Measurements from ENCODE around the gene PLXNA4. TPM values are rescaled to one million over a fixed set of nuclear protein-coding genes. Genes with fewer than 3 reads are reported as not detected.

The PLXNA4 gene
- total RNA-seq, 2 donors from 2014 or later: 24.0 to 42.7 TPM

DNA sequence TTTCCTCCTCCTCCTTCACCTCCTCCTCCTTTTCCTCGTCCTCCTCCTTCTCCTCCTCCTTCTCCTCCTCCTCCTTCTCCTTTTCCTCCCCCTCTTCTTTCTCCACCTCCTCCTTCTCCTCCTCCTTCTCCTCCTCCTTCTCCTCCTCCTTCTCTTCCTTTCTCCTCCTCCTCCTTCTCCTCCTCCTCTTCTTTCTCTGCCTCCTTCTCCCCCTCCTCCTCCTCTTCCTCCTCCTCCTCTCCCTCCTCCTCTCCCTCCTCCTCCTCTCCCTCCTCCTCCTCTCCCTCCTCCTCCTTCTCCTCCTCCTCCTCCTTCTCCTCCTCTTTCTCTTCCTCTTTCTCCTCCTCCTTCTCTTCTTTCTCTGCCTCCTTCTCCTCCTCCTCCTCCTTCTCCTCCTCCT is 13.6 kb downstream of the PLXNA4 start:
- WGBS, 2 experiments (ENCODE audit: insufficient coverage in 1 of 2, insufficient read length in 1 of 2): 89% methylated on average over 1 of the region's 1 CpG; no CpG with 5 or more reads in 1 of the 2 experiments
- Mint-ChIP-seq H3K27ac (no peak overlapping the region), H3K27me3 (ENCODE audit: insufficient read depth) (peaks cover 54% of the 10 kb centered on the region), H3K9me3 (no peaks in the 10 kb centered on the region), H3K36me3 (ENCODE audit: low read depth) (peaks cover 6% of the 10 kb centered on the region), H3K4me3 (no peak overlapping the region), H3K4me1 (peaks cover 41% of the 10 kb centered on the region)
- peaks cover 12% of the 10 kb centered on the region for H3K4me1 ChIP-seq (ENCODE audit: control insufficient read depth, insufficient read depth, low read length)
- H3K27me3 ChIP-seq (ENCODE audit: control insufficient read depth, insufficient read depth, low read length, poor library complexity, severe bottlenecking): peaks cover 33% of the 10 kb centered on the region
- no peak for TF ChIP-seq CTCF (conservative IDR thresholded peaks at IDR 0.05)
- H3K4me3 ChIP-seq (ENCODE audit: low read length): no peak overlapping the region
- DNase-seq: no peak
- no peaks in the 10 kb centered on the region for H3K9me3 ChIP-seq (ENCODE audit: control insufficient read depth, low read length)
- H3K27ac ChIP-seq (ENCODE audit: low read depth, low read length): no peak overlapping the region
- peaks cover 7% of the 10 kb centered on the region for H3K36me3 ChIP-seq (ENCODE audit: control insufficient read depth, insufficient read depth, low read length)
- no peak overlapping the region for H3K9ac ChIP-seq (ENCODE audit: extremely low read depth, low read length, poor library complexity, severe bottlenecking)

- no peaks in the 10 kb centered on the region for H3K9me3 ChIP-seq (ENCODE audit: control insufficient read depth, low read length)
- peaks cover 12% of the 10 kb centered on the region for H3K4me1 ChIP-seq (ENCODE audit: control insufficient read depth, insufficient read depth, low read length)
- H3K36me3 ChIP-seq (ENCODE audit: control insufficient read depth, insufficient read depth, low read length): peaks cover 8% of the 10 kb centered on the region
- Mint-ChIP-seq H3K4me1 (peaks cover 41% of the 10 kb centered on the region), H3K27me3 (ENCODE audit: insufficient read depth) (peaks cover 51% of the 10 kb centered on the region), H3K9me3 (no peaks in the 10 kb centered on the region), H3K4me3 (no peak overlapping the region), H3K27ac (no peak overlapping the region), H3K36me3 (ENCODE audit: low read depth) (peaks cover 8% of the 10 kb centered on the region)
- no peak overlapping the region for H3K9ac ChIP-seq (ENCODE audit: extremely low read depth, low read length, poor library complexity, severe bottlenecking)
- peaks cover 33% of the 10 kb centered on the region for H3K27me3 ChIP-seq (ENCODE audit: control insufficient read depth, insufficient read depth, low read length, poor library complexity, severe bottlenecking)
- 83 to 86% methylated on average over 2 of the region's 2 CpGs for WGBS, 2 experiments (ENCODE audit: insufficient coverage in 1 of 2, insufficient read length in 1 of 2)
- no peak for TF ChIP-seq CTCF (conservative IDR thresholded peaks at IDR 0.05)
- H3K27ac ChIP-seq (ENCODE audit: low read depth, low read length): no peak overlapping the region
- no peak overlapping the region for H3K4me3 ChIP-seq (ENCODE audit: low read length)
- DNase-seq: no peak
Measured at GRCh38 chr7:132561763-132562162, 14.5 kb downstream of the PLXNA4 start.

DNA sequence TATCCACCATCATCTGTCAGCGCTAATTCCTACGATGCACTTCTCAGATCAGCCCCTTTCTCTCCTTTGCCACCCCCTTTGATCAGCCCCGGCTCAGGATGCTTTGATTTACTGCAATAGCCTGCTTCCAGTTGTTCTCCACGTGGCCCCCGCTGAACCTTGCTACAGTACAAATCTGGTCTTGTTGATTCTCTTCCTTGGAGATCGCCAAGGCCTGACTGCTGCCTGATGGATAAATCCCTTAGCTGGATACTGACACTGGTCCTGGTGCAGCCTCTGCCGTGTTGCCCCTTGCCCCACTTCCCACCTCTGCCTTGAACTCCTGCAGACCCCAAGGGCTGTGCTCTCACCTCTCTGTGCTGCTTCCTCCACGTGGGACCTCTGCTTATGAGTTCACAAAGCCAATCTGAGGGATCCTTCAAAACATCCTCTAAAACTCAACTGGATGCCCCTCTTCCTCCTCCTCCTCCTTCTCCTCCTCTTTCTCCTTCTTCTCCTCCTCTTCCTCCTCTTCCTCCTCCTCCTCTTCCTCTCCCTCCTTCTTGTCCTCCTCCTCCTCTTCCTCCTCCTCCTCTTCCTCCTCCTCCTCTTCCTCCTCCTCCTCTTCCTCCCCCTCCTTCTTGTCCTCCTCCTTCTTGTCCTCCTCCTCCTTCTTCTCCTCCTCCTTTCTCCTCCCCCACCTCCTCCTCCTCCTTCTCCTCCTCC is 15.3 kb downstream of the PLXNA4 start:
- Mint-ChIP-seq H3K9me3 (no peaks in the 10 kb centered on the region), H3K27me3 (ENCODE audit: insufficient read depth) (peaks cover 46% of the 10 kb centered on the region), H3K4me1 (peaks cover 36% of the 10 kb centered on the region), H3K27ac (no peak overlapping the region), H3K4me3 (no peak overlapping the region), H3K36me3 (ENCODE audit: low read depth) (peaks cover 8% of the 10 kb centered on the region)
- peaks cover 12% of the 10 kb centered on the region for H3K4me1 ChIP-seq (ENCODE audit: control insufficient read depth, insufficient read depth, low read length)
- H3K9ac ChIP-seq (ENCODE audit: extremely low read depth, low read length, poor library complexity, severe bottlenecking): no peak overlapping the region
- DNase-seq: no peak
- H3K4me3 ChIP-seq (ENCODE audit: low read length): no peak overlapping the region
- peaks cover 12% of the 10 kb centered on the region for H3K36me3 ChIP-seq (ENCODE audit: control insufficient read depth, insufficient read depth, low read length)
- no peak overlapping the region for H3K27ac ChIP-seq (ENCODE audit: low read depth, low read length)
- peaks cover 33% of the 10 kb centered on the region for H3K27me3 ChIP-seq (ENCODE audit: control insufficient read depth, insufficient read depth, low read length, poor library complexity, severe bottlenecking)
- no peaks in the 10 kb centered on the region for H3K9me3 ChIP-seq (ENCODE audit: control insufficient read depth, low read length)
- TF ChIP-seq CTCF (conservative IDR thresholded peaks at IDR 0.05): no peak
- WGBS, 2 experiments (ENCODE audit: insufficient coverage in 1 of 2, insufficient read length in 1 of 2): 85 to 86% methylated on average over 7 to 8 of the region's 8 CpGs

Data from endodermal cell (in vitro differentiated cells).